GM19238 (cell line): ENCODE data around the gene SEPTIN10.

Source experiments
- DNase-seq: peaks from one replicate; pipeline ENCODE4 v3.0.0; 2011; ENCODE audit warnings: low spot score; ENCODE audit not compliant: insufficient read length

The SEPTIN10 gene

GRCh38 chr2:109499566-109499965 lies 114.2 kb downstream of the SEPTIN10 start:
- no peak for DNase-seq

GRCh38 chr2:109498906-109499305 lies 114.9 kb downstream of the SEPTIN10 start:
- no peak for DNase-seq

GRCh38 chr2:109497911-109498870 lies 115.6 kb downstream of the SEPTIN10 start:
- DNase-seq, result no peak

- DNase-seq, result no peak
These were observed 116.3 kb downstream of the SEPTIN10 start for GRCh38 chr2:109497463-109497862.

GRCh38 chr2:109494351-109494750 lies 119.4 kb downstream of the SEPTIN10 start:
- DNase-seq, result no peak

GRCh38 chr2:109493176-109493935 lies 120.4 kb downstream of the SEPTIN10 start:
- DNase-seq, result no peak
